SH-SY5Y (cell line): ENCODE measurements around the gene PCSK9.

Source experiments
- GATA2 ChIP-seq: IDR thresholded peaks from 2 replicates; pipeline ENCODE4 v1.6.1; 2011; ENCODE audit warnings: mild to moderate bottlenecking, low read depth, low read length
- GATA3 ChIP-seq: IDR thresholded peaks from 2 replicates; pipeline ENCODE4 v1.6.1; 2011; ENCODE audit warnings: low read depth, mild to moderate bottlenecking, low read length, moderate library complexity

DNA sequence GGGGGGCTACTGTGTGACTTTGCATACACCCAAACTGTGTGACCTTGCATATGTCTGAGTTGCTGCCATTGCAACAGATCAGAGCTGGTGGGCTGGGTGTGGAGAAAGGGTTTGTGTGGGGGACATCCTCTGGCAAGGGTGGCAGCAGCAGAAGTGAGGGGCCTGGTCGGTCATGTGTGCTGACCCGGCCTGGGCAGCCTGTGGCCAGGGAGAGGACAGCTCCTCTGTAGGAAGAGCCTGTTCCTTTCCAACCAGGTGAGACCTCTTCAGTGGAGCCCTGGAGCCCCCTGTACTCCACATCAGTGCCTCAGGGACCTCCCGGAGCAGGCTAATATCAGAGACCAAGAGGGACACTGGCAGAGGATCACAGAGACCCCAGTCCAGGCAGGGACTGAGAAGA lies 8.3 kb downstream of the PCSK9 start:
- TF ChIP-seq GATA2: no peak
- no peak for TF ChIP-seq GATA3
